Hepatocyte (in vitro differentiated cells): ENCODE results near the gene C4orf50.

Source experiments
- CTCF ChIP-seq: fragments of 200-600 bp; sonication (generic); IDR thresholded peaks from 2 replicates; pipeline ENCODE4 v1.5.1; 2016; ENCODE audit warnings: antibody characterized with exemption, mild to moderate bottlenecking; ENCODE audit not compliant: poor library complexity
- EZH2 ChIP-seq: fragments of 200-600 bp; sonication (generic); IDR thresholded peaks from 2 replicates; pipeline ENCODE4 v1.6.1; 2016; ENCODE audit warnings: antibody characterized with exemption, mild to moderate bottlenecking, borderline replicate concordance

- TF ChIP-seq CTCF: no peak
- no peak for TF ChIP-seq EZH2
Observed at GRCh38 chr4:5996641-5997040, 21.6 kb downstream of the C4orf50 start.
